Thoracic aorta (tissue), 2 donors: Measurements from ENCODE around the gene PMEPA1. TPM values are rescaled to one million over a fixed set of nuclear protein-coding genes. Genes with fewer than 3 reads are reported as not detected.

ENCODE experiments used
- ATAC-seq: fragments of 150-250 bp; one replicate; pipeline ENCODE4 v1.8.0; 2017; ENCODE audit warnings: low read depth; ENCODE audit not compliant: insufficient number of reproducible peaks, low FRiP score
- DNase-seq: peaks from one replicate; pipeline ENCODE4 v3.0.0-alpha.2; 2020; ENCODE audit warnings: low spot score
- H3K27ac ChIP-seq, 2 donors: fragments of 200-600 bp; sonication (generic); 1 replicate in 1 of 2; 2 replicates in 1 of 2; pipeline ENCODE4 v1.5.1; 2016; ENCODE audit warnings: mild to moderate bottlenecking in 2 of 2, moderate library complexity in 2 of 2
- H3K27me3 ChIP-seq: fragments of 200-600 bp; sonication (generic); replicated peaks from 2 replicates; pipeline ENCODE4 v1.6.0; 2016; ENCODE audit warnings: mild to moderate bottlenecking; ENCODE audit not compliant: insufficient read depth
- H3K36me3 ChIP-seq: fragments of 200-600 bp; sonication (generic); one replicate; pipeline ENCODE4 v1.5.1; 2016
- H3K4me1 ChIP-seq, 2 donors: fragments of 200-600 bp; sonication (generic); 1 replicate in 1 of 2; 2 replicates in 1 of 2; pipeline versions ENCODE4 v1.5.1 to v1.6.0; 2016; ENCODE audit warnings: low read depth in 2 of 2, mild to moderate bottlenecking in 1 of 2; ENCODE audit not compliant: control insufficient read depth in 1 of 2
- H3K4me3 ChIP-seq: fragments of 200-600 bp; sonication (generic); 2 replicates; pipeline ENCODE4 v1.5.1; 2016; ENCODE audit warnings: mild to moderate bottlenecking
- H3K9me3 ChIP-seq: fragments of 200-600 bp; sonication (generic); 2 replicates; pipeline ENCODE4 v1.5.1; 2016
- CTCF ChIP-seq: fragments of 200-600 bp; sonication (generic); IDR thresholded peaks from one replicate; pipeline ENCODE4 v1.5.1; 2019; ENCODE audit warnings: antibody characterized with exemption
- total RNA-seq, 2 donors: library from RNA; depleted of rRNA; stranded (reverse); fragments of >200 nt; gene quantifications; one replicate each; pipeline versions ENCODE4 v1.1.0 to v1.2.3, GENCODE V29; 2016

Gene PMEPA1
- total RNA-seq, 2 donors from 2014 or later, result 68.4 to 104 TPM

- Histone ChIP-seq H3K9me3 (no peaks in the 10 kb centered on the region), H3K27me3 (no peaks in the 10 kb centered on the region), H3K36me3 (no peaks in the 10 kb centered on the region), H3K4me1 (no peaks in the 10 kb centered on the region), H3K27ac (no peak overlapping the region), H3K4me3 (no peak overlapping the region)
- DNase-seq (no peak), ATAC-seq (no peak)
- TF ChIP-seq CTCF, result no peak
These were observed 101.3 kb downstream of the PMEPA1 start for GRCh38 chr20:57608516-57608915.

GRCh38 chr20:57605878-57606277 is 103.9 kb downstream of the PMEPA1 start:
- Histone ChIP-seq H3K36me3 (no peaks in the 10 kb centered on the region), H3K27me3 (no peaks in the 10 kb centered on the region), H3K27ac (no peak overlapping the region), H3K4me1 (no peaks in the 10 kb centered on the region), H3K4me3 (no peak overlapping the region), H3K9me3 (no peaks in the 10 kb centered on the region)
- TF ChIP-seq CTCF, result no peak
- ATAC-seq (no peak), DNase-seq (no peak)

GRCh38 chr20:57605045-57605444 is 104.8 kb downstream of the PMEPA1 start:
- no peak for TF ChIP-seq CTCF
- Histone ChIP-seq H3K9me3 (no peaks in the 10 kb centered on the region), H3K27ac (no peak overlapping the region), H3K4me1 (no peaks in the 10 kb centered on the region), H3K27me3 (no peaks in the 10 kb centered on the region), H3K4me3 (no peak overlapping the region), H3K36me3 (no peaks in the 10 kb centered on the region)
- ATAC-seq (no peak), DNase-seq (no peak)

- Histone ChIP-seq H3K27ac (no peak overlapping the region), H3K4me3 (no peak overlapping the region), H3K36me3 (no peaks in the 10 kb centered on the region), H3K9me3 (no peaks in the 10 kb centered on the region), H3K4me1 (no peaks in the 10 kb centered on the region), H3K27me3 (no peaks in the 10 kb centered on the region)
- ATAC-seq (no peak), DNase-seq (no peak)
- no peak for TF ChIP-seq CTCF
These were observed 106.7 kb downstream of the PMEPA1 start for GRCh38 chr20:57603120-57603519.

- Histone ChIP-seq H3K9me3 (no peaks in the 10 kb centered on the region), H3K27ac (no peak overlapping the region), H3K27me3 (no peaks in the 10 kb centered on the region), H3K4me3 (no peak overlapping the region), H3K36me3 (no peaks in the 10 kb centered on the region), H3K4me1 (peaks cover 0 to 6% of the 10 kb centered on the region in 2 donors)
- DNase-seq (no peak), ATAC-seq (no peak)
- TF ChIP-seq CTCF, result no peak
These were observed 108.1 kb downstream of the PMEPA1 start for GRCh38 chr20:57601737-57602136.
